ENCODE data around the gene ATP11C. TPM values are rescaled to one million over a fixed set of nuclear protein-coding genes. Genes with fewer than 3 reads are reported as not detected.
A peak's percentile ranks its signal among the peaks of the same experiment; 100 is the strongest.

ATP11C gene
- polyA plus RNA-seq, 3 donors: 1.6 to 6.7 (median 2.5) TPM

DNA sequence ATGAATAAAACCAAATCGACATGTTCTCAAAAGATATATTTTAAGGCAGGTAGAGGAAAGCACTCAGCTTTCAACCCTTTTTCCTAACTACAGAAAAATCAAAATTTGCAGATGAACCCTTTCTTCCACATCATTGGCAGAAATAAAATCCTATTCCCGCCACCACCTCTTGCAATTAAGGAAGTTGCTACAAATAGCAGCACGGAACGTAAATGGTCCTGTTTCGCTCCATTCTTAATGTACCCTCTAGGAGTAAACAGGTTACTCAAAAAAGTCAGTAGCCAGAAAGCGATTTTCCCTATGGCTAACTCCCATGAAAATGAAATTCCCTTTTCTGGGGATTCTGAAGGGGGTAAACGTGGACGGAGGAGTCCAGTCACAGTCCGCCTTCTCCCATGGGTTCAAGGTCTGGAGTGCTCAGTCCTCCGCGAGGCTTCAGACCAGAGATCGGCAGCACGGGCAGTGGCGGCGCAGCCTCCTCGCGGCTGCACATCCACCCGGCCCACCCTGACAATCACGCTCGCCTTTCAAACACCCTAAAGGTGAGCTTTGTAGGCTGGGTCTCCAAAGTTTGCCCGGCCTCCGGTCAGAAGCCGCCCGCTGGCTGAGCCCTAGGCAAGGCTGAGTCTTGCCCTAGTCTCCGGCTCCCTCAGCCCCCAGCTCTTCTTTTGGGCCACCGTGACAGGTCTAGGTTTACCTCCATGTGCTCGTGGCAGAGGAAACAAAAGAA is 1.8 kb downstream of the ATP11C start:
- Mint-ChIP-seq H3K27me3 (ENCODE audit: low read depth in 3 of 3) (peaks cover 0 to 4% (median 0%) of the 10 kb centered on the region in 3 donors), H3K9me3 (peaks cover 0 to 9% (median 2%) of the 10 kb centered on the region in 7 donors), H3K4me1 (peaks cover 20% of the 10 kb centered on the region), H3K4me3 (peak overlapping the region; percentile 80 to 81), H3K36me3 (peaks cover 0 to 3% of the 10 kb centered on the region in 2 donors), H3K27ac (peak overlapping the region in 3 of 7 donors; percentile 26 to 73 (median 68))
- H3K27me3 ChIP-seq (ENCODE audit: control insufficient read depth in 2 of 2, insufficient read depth in 2 of 2, low read length in 2 of 2): no peaks in the 10 kb centered on the region
- 0% methylated on average over 4 of the region's 27 CpGs for WGBS (ENCODE audit: insufficient coverage)
- no peaks in the 10 kb centered on the region for H3K9me3 ChIP-seq (replicated peaks in 1 of 2; ENCODE audit: control insufficient read depth in 1 of 2, insufficient read depth in 1 of 2, low read length in 2 of 2)
- no peak for TF ChIP-seq CTCF (IDR thresholded peaks at IDR 0.05)
- H4K20me1 ChIP-seq (ENCODE audit: insufficient read depth, low read length): peaks cover 29% of the 10 kb centered on the region
- peak overlapping the region; percentile 65 for H2AFZ ChIP-seq (ENCODE audit: insufficient read depth, low read depth, low read length, poor library complexity, severe bottlenecking)
- H3K9ac ChIP-seq (ENCODE audit: insufficient read depth, low read length, poor library complexity, severe bottlenecking): peak overlapping the region; percentile 83
- peak in 2 of 3 donors; percentile 11 to 15 for DNase-seq
- intact Hi-C loops (cut with micrococcal nuclease): no loop called here
- peak overlapping the region; percentile 43 to 86 (median 67) for H3K4me3 ChIP-seq (replicated peaks in 1 of 3; ENCODE audit: low read depth in 2 of 3, low read length in 3 of 3)
- H3K4me2 ChIP-seq (replicated peaks; ENCODE audit: extremely low read depth, low read length, poor library complexity, severe bottlenecking): peak overlapping the region; percentile 70
- H3K4me1 ChIP-seq (ENCODE audit: control insufficient read depth in 1 of 2, insufficient read depth in 2 of 2, low read length in 2 of 2): peaks cover 8 to 12% of the 10 kb centered on the region in 2 donors
- no peak overlapping the region for H3K27ac ChIP-seq (ENCODE audit: low read depth in 1 of 2, low read length in 2 of 2)
- H3K36me3 ChIP-seq (replicated peaks in 1 of 2; ENCODE audit: control insufficient read depth in 1 of 2, insufficient read depth in 2 of 2, low read length in 2 of 2): no peaks in the 10 kb centered on the region
- H3K79me2 ChIP-seq (ENCODE audit: insufficient read depth, low read length): peaks cover 28% of the 10 kb centered on the region

- H3K27ac Mint-ChIP-seq: no peak overlapping the region
- no peak overlapping the region for H3K9ac ChIP-seq (ENCODE audit: insufficient read depth, low read length, poor library complexity, severe bottlenecking)
- peaks cover 20% of the 10 kb centered on the region for H3K4me1 Mint-ChIP-seq
Observed at GRCh38 chrX:139930401-139930800, 2.5 kb downstream of the ATP11C start.

More at GRCh38 chrX:139930401-139930800, 2.5 kb downstream of the ATP11C start:
- Mint-ChIP-seq H3K4me3 (peak overlapping the region in 1 of 2 donors; percentile 80), H3K27me3 (ENCODE audit: low read depth in 3 of 3) (peaks cover 0 to 4% (median 0%) of the 10 kb centered on the region in 3 donors), H3K36me3 (peaks cover 0 to 3% of the 10 kb centered on the region in 2 donors), H3K9me3 (peaks cover 0 to 9% (median 2%) of the 10 kb centered on the region in 7 donors)
- Histone ChIP-seq H3K36me3 (replicated peaks in 1 of 2; ENCODE audit: control insufficient read depth in 1 of 2, insufficient read depth in 2 of 2, low read length in 2 of 2) (no peaks in the 10 kb centered on the region), H3K79me2 (ENCODE audit: insufficient read depth, low read length) (peaks cover 28% of the 10 kb centered on the region), H3K4me1 (ENCODE audit: control insufficient read depth in 1 of 2, insufficient read depth in 2 of 2, low read length in 2 of 2) (peaks cover 8 to 12% of the 10 kb centered on the region in 2 donors), H3K27me3 (ENCODE audit: control insufficient read depth in 2 of 2, insufficient read depth in 2 of 2, low read length in 2 of 2) (no peaks in the 10 kb centered on the region), H4K20me1 (ENCODE audit: insufficient read depth, low read length) (peaks cover 31% of the 10 kb centered on the region), H3K27ac (ENCODE audit: low read depth in 1 of 2, low read length in 2 of 2) (no peak overlapping the region), H2AFZ (ENCODE audit: insufficient read depth, low read depth, low read length, poor library complexity, severe bottlenecking) (no peak overlapping the region), H3K9me3 (replicated peaks in 1 of 2; ENCODE audit: control insufficient read depth in 1 of 2, insufficient read depth in 1 of 2, low read length in 2 of 2) (no peaks in the 10 kb centered on the region), H3K4me2 (replicated peaks; ENCODE audit: extremely low read depth, low read length, poor library complexity, severe bottlenecking) (no peak overlapping the region), H3K4me3 (replicated peaks in 1 of 3; ENCODE audit: low read depth in 2 of 3, low read length in 3 of 3) (no peak overlapping the region)
- intact Hi-C loops (cut with micrococcal nuclease): no loop called here
- DNase-seq: no peak
- no peak for TF ChIP-seq CTCF (IDR thresholded peaks at IDR 0.05)
- WGBS (ENCODE audit: insufficient coverage): no CpG with 5 or more reads among the region's 4 CpGs
